Breast epithelium (tissue), 3 donors: ENCODE results near the gene TBC1D8.

ENCODE experiments used
- CTCF ChIP-seq, 3 donors: fragments of 450-650 bp; IDR thresholded peaks; one replicate each; pipeline ENCODE4 v1.5.1; 2016 to 2017; ENCODE audit warnings: antibody characterized with exemption in 3 of 3, mild to moderate bottlenecking in 3 of 3, moderate library complexity in 3 of 3
- POLR2AphosphoS5 ChIP-seq, 3 donors: sonication (generic); formaldehyde crosslinking; IDR thresholded peaks; one replicate each; pipeline ENCODE4 v1.6.1; 2017; ENCODE audit warnings: antibody characterized with exemption in 3 of 3

GRCh38 chr2:100964222-100964621 is 187.0 kb downstream of the TBC1D8 start:
- TF ChIP-seq CTCF (IDR thresholded peaks at IDR 0.05) = no peak
- no peak for TF ChIP-seq POLR2AphosphoS5 (IDR thresholded peaks at IDR 0.05)
